Stimulated activated CD8-positive, alpha-beta memory T cell treated with anti-CD3 and anti-CD28 coated beads, Interleukin-7, amount 100 ng/mL, for 24 hours (primary cell): ENCODE measurements around the gene SYNE2.

Experiments used
- DNase-seq: peaks from one replicate; pipeline ENCODE4 v3.0.0-alpha.2; 2020; ENCODE audit warnings: low read depth

SYNE2 gene

DNA sequence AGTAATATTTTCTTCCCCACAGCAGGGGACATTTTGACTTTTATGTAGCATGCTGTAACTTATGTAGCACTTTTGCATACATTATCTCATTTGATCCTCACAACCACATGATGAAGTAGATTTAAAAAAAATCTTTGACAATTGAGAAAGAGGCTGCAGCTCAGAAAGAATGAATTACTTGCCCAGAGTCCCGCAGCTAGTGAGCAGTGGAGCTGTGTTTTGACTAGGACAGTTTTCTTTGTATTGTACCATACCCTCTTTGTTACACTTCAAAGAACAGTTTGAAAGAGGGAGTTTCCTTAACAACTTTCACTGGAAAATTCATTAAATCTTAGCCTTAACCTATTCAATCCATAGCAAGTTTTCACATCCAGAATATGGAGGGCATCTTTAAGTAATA lies 58.6 kb downstream of the SYNE2 start:
- DNase-seq: no peak

DNA sequence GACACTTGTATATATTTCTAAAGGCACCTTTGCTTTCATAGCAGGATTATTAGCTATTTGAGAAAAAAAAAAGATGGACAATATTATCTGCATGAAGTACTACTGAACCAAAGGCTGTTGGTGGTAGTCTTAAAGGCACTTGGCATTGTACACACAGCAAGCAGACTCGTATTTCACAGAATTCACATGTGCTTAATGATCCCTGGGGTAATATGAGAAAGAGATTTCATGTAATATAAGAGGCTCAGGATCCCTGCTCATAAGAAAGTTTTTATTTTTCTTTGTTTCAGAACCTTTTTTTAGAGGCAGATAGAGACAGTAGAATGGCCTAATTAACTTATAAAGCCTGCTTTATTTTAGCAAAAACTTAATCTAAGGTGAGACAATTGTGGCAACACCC lies 59.5 kb downstream of the SYNE2 start:
- no peak for DNase-seq

DNA sequence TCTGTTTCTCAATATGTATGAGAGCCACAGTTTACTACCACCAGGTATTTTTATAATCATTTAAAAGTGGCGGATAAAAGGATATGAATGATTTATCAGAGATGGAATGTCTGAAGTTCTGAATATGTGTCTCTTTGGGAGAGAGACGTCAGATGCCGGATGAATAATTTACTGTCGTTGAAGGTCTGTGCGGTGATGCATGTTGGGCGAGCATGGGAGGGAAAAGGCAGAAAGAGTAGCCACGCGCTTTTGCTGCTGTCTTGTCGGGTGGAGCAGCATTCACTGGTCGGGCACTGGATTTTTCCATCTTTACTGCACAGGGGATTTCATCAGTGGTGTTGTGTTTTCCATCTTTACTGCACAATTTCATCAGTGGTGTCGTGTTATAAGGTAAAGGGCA lies 65.6 kb downstream of the SYNE2 start:
- DNase-seq: no peak

DNA sequence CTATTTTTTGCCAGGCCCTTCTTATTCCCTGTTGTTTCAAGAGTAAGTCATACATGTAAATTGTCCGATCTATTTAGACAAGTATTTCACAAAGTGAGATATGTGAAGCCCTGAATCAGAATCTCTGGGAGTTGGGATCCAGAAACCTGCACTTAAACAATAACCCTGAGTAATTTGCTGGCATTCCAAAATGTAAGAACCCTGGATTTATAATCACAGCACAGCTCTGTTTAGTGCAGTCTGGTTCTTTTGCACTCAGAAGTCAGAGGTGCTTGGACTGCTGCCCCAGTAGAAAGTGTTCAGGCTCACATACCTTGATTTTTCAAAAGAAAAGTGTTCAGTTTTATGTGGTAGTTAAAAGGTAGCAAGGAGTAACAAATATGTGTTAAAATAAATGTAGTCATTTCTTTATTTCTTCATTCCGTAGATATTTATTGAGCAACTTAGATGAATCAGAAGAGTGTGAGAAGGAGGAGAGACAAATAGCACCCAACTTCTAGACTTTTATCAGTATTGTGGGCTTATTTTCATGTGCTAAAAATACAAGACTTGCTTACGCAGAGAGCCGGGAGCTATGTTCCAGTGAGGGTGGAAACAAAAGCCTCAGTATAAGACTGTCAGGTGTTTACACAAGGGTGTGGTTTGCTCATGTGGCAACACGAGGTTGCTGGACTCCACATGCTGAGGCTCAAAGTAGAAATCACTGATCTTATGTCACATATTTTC lies 70.1 kb downstream of the SYNE2 start:
- no peak for DNase-seq

DNA sequence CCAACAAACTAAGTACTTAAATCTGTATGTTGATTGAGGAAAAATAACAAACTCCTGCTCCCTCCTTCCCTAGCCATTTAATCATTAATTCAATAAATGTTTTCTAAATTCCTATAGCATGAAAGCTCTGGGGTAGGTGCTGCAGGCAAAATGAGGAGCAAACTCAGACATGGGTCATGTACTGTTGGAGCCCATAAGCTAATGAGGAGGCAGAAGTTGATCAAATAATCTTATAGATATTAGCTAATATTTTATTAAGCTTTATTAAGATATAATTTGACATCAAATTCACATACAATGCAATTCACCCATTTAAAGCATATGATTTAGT lies 70.6 kb downstream of the SYNE2 start:
- no peak for DNase-seq

DNA sequence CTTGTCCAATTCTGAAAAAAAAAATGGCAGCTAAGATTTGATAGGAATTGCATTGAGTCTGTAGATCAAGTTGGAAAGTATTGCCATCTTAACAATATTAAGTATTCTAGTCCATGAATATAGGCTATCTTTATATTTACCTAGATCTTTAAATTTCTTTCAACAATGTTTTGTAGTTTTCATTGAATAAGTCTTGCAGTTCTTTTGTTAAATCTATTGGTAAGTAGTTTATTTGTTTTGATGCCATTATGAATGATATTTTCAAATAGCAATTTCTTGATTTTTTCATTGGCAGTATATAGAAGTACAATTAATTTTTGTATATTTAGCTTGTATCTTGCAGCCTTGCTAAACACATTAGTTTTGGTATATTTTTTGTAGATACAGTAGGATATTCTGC lies 71.6 kb downstream of the SYNE2 start:
- DNase-seq: no peak

DNA sequence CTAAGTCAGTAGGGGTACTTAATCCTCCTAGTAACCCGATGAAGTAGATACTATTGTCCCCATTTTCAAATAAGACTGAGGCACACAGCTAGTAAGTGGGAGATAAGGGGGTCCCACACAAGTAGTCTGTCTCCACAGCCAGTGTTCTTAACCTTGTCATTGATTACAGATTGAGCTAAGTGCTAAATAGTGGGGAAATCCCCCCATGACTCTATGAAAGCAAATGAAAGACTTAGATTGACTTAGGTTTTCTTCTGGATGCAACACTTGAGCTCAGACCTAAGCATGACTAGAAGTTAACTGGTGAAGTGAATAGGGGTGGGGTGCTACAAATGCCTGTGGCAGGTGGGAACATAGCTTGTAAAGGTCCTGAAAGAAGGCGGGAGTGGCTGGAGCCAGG lies 73.8 kb downstream of the SYNE2 start:
- DNase-seq: no peak

DNA sequence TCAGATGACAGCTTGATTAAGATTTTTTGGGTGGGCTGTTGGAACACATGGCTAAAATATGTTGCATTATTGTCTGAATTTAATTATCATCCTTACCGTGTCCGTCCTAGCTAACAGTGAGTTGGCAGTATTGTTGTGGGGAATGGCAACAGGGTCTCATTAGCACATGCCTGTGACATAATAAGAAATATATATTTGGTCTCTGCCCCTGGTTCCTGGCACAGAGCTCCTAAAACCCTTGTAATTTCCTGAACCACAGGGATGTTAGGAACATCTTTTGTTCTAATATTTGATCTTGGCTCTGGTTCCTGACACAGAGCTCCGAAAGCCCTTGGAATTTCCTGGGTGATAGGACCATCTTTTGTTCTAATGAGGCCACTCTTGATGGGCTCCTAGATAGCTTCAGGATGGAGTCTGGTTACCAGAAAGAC lies 76.0 kb downstream of the SYNE2 start:
- DNase-seq: no peak

DNA sequence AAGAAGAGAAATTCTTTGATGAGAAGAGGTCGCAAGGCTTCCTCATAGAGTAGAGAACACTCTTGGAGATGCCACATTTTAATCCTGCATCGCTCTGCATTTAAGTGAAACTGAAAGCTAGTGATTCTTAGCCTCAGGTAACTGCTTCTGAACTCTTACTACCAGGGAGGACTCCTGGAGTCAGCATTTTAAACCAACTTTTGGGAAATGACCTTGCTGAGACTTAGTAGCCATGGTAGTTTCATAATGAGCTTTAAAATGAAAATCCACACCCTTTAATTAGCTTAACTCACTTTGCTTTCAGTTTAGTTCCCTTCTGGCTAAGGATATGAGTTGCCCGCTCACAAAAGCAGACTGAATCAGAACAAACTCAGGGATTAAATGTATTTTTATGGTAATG lies 80.3 kb downstream of the SYNE2 start:
- no peak for DNase-seq

DNA sequence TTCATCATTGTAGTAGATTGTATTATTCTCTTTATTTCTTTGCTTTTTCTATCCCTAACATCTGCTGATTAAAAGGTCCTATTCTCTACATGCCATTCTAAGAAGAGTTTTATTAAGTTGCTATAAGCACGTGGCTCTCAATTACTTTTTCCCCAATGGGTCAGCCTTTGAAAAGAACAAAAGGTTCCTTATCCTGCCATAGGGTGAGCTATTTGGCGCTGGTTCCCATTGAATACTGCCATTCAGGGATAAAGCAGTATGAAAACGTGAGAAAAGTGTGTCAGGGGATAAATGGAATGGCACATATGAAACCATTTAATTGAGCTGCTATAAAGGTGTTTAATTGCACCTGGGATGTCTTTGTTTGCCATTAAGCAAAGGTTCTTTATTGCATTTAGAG lies 80.9 kb downstream of the SYNE2 start:
- DNase-seq: no peak

DNA sequence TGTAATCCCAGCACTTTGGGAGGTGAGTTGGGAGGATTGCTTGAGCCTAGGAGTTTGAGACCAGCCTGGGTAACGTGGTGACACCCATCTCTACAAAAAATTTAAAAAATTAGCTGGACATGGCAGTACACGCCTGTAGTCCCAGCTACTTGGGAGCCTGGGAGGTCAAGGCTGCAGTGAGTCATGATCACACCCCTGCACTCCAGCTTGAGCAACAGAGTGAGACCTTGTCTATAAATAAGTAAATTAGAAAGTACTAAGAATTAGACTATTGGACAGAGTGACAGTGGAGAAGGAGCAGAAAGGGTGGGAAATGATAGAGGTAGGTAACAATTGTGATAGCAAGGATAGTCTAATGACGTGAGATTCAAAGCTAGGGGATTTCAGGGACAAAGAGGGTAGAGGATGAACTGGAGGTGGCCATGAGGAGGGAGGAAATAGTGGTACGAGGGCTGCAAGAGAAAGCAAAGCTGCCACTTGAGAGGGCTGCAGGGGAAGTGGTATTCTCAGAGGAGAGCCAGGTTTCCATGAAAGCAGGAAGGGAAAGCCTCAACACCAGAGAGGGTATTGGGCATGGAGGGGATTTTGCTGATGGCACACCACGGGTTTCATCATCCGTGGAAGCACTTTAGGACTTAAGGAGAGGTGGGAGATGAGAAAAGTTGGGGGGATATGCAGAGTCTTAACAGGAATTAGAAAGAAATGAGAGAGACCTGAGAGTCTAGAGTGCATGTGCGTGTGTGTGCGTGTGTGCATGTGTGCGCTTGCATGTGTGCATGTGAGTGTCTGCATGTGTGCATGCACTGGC lies 85.6 kb downstream of the SYNE2 start:
- DNase-seq: no peak

DNA sequence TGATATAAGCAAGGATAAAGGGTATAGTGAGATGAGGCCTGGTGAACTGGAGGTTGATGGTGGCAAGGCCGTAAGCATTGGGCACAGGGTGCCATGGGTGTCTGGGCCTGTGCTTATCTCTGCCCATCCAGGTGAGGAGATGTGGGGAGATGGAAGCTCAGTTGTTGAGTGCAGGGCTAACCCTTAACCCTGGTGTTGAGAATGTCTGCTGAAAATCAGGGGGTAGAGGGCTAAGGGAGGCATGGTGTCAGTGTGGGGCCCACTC lies 86.1 kb downstream of the SYNE2 start:
- DNase-seq: no peak

DNA sequence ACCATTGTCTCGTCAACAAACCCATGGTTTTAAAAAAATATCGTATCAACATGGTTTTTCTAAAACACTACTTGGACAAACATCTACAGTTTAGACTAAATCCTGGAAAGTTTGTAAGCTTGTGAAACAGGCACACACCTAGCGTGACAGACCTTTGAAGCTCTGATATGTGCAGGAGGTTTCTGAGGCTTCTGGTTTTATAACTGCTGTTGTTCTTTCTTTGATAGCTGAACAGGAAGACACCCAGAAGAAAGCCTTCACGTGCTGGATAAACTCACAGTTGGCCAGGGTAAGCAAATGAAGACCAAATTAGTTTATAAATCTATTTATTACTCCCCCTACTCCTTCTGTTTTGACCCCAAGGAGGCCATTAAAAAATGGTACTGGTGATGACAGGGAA lies 87.6 kb downstream of the SYNE2 start:
- no peak for DNase-seq

DNA sequence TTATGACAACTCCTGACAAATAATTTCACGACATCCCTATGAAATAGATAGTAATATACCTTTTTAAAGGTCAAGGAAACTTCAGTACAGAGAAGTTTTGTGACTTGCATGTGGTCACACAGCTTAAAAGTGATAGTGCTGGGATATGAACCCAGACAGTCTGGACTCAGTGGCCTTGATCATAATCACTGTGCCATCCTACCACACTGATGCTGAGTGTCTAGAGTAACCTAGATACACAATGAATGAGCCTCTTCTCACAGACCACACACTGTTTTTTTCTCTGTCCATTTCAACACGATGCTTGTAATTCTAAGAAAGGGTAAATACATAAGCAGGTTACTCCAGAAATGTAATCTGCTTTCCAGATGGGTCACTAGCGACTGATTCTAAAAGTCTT lies 88.2 kb downstream of the SYNE2 start:
- DNase-seq: no peak

DNA sequence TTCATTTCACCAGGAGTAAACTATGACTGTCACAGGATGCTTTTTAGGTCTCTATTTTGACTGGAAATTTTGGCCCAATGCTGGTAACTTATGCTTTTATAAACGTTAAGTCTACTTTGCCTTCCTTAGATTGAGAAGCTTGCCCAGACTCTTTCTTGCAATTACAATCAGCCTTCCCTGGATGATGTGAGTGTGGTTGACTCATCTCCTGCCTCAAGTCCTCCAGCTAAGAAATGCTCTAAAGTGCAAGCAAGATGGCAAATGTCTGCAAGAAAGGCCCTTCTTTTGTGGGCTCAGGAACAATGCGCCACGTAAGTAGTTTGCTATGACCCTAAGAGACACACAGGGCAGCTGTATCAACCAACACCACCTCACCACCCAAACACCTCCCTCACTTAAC lies 96.9 kb downstream of the SYNE2 start:
- no peak for DNase-seq

DNA sequence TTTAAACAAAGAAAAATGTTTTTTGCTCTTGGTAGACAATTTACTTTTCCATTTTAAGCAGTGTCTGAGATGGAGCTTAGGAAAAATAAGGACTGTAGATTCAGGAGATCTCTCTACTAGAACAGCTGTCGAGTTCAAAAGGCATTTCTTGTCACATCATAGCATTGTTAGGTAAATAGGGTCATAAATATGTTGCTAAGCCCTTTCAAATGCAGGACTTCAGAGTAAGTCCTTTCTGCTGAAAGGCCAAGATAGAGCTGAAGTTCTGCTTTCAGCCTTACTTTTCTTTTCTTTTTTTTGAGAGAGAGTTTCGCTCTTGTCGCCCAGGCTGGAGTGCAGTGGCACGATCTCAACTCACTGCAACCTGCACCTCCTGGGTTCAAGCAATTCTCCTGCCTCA lies 98.2 kb downstream of the SYNE2 start:
- no peak for DNase-seq

DNA sequence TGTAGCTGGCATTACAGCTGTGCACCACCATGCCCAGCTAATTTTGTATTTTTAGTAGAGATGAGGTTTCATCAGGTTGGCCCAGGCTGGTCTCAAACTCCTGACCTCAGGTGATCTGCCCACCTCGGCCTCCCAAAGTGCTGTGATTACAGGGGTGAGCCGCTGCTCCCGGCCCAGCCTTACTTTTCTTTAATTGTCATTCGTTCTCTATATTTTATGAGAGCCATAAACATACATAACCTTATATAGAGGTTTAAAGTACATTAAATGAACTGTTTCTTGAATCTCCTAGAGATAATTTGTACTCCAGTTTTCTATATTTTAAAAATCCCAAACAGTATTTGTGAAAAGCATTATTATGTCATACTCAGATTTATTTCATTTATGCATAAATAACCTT lies 98.6 kb downstream of the SYNE2 start:
- DNase-seq: no peak

DNA sequence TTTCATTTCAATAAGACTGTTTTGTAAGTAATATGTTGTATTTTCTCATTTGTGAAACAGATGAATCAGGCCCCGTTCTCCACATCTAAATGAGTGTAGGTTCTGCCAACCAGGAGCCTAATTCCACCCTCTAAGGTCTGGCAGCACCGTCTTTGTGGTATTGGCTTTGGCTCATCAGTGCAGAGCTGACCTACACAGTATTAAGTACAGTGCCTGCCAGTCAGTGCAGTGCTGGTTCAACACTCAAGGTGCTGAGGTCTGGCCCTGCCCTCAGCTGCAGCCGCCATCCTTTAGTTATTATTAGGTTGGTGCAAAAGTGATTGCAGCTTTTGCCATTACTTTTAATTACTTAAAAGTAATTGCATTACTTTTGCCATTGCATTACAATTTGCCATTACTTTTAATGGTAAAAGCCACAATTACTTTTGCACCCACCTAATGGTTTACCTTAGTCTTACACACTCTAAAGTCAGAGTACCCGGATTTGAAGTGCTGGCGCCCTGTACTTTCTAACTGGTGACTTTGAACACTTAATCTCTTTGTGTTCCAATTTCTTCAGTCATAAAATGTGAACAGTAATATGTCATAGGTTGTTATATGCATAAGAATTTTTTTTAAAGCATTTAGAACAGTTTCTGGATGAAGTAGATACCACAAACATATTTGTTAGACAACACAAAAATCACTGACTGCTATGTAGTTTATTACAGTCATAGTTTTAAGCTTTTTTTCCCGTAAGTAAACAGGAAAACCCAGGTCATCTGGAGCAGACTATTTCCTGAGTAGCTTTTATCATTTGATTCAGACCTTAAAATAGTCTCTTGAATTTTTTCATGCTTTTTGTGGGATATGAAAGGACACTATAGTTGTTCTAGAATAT lies 99.5 kb downstream of the SYNE2 start:
- no peak for DNase-seq

DNA sequence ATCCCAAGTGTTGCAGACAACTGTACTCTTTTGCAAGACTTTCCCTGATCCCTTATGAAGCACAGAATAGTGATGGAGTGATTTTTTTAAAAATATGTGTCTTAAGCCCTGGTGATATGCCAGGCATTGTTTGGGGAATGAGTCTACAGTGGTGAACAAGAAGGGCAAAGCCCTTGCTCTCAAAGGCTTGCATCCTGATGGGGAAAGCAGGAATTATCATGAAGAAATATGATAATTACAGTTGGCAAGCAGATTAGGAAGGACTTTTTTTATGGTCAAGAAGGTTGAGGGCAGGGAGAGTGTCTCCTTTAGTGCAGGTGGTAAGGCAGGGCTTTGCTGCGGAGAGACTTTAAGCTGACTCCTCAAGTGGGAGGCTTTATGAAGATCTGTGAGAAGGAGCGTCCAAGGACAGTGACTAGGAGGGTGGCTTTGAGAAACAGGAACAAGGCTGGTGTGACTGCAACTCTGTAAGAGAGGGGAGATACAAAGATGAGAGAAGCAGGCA lies 100.2 kb downstream of the SYNE2 start:
- no peak for DNase-seq

DNA sequence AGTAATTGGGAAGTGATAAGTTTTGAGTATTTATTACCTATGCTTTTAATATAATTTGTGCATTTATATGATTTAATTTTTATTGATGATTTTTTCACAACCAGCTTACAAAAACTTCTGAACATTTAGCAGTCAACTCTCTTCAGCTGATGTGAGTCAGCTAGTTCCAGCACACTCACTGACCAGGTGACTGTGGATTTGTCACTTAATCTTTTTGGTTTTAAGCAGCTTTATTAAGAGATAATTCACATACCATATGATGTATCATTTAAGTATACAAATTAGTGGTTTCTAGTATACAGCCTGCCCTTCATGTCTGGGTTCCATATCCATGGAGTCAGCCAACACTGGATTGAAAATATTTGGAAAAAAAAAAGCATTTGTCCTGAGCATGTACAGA lies 103.5 kb downstream of the SYNE2 start:
- DNase-seq: no peak

DNA sequence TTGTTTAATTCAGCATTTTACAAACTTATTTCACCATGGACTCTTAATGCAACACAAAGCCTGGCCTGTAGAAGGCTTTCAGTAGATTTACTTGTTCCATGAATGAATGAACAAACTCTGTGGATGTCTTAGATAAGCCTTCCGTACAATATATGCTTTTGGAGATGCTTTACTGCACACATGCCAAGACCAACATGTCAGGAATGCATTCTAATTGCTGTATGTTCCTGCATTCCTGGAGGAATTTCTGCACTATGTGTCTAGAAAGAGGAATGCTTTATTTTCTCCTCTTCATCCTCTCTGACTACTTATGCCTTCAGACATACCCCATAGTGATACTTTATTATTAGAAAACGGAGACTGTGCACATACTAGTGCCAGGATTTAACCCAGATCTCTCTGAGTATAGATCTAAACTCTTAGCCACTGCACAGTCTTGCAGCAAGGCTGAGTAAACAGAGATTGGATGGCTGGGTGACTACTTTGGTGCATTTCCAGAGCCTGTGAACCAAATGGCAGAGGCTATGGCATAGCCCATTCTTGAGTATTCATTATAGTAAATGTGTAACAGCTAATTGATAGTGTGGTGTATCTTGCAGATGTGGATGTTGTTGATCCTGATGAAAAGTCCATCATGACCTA lies 108.2 kb downstream of the SYNE2 start:
- no peak for DNase-seq

DNA sequence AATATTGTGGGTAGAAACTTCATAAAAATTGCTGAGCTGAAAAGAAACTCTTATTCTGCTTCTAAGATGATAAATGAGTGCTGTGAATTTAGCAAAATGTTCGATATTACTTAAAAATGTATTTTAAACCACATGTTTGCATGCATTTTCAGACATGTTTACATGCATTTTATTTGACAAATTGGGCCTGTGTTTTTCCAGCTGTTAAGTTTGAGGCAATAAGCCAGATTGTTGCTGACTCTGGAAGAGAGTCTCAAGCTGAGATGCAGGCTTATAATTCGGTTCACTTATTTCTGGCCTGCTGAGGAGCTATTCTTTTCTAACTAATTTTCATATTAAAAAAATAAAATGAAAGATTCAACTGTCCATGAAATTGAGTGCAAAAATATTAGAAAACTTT lies 110.1 kb downstream of the SYNE2 start:
- DNase-seq: no peak

DNA sequence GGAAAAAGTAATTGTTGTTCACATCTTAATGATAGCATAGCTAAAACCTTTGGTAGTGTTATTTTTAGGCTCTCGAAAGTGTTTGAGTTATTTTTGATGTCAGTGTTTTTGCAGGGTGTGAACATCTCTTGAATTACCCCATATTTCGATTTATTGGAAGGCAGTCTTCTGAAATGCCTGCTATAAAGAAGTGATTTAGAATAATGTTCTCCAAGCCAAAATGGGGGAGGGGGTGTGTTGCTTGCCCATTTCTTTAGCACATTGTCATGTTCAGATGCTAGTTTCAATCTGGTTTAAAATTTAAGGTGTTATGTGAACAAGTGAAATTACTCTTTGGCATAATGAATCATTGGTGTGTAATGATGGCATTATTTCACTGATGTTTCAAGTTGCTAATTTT lies 110.6 kb downstream of the SYNE2 start:
- no peak for DNase-seq
